GM19452 (cell line): ENCODE measurements around the gene C18orf63.
"Not testable (repeated sequence)": the region's sequence is repeated elsewhere in the genome, so short reads cannot be mapped to it uniquely, and the experiment has no call there.

Experiments used
- ATAC-seq: cut with Tn5 transposase; IDR thresholded peaks from one replicate; pipeline ENCODE4 v1.9.1; 2021; ENCODE audit not compliant: unreplicated experiment

Gene C18orf63

DNA sequence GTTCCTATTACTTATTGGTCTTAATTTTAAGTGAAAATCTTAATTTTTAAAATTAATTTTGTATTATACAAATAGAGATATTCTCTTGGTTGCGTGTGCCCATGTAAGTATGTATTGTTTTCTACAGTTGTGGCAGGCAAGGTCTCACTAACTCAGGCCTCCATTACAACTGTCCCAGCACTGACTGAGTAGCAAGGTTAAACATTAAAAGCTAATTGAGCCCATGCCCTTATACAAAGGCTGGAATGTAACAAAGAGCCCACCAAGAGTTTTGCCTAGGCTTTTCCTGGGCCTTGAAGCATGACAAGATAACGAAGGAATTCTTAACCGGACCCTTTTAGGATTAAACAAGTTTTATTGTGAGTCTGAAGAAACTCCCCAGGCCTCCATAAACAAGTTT lies 11.2 kb downstream of the C18orf63 start:
- not testable (repeated sequence) for ATAC-seq

DNA sequence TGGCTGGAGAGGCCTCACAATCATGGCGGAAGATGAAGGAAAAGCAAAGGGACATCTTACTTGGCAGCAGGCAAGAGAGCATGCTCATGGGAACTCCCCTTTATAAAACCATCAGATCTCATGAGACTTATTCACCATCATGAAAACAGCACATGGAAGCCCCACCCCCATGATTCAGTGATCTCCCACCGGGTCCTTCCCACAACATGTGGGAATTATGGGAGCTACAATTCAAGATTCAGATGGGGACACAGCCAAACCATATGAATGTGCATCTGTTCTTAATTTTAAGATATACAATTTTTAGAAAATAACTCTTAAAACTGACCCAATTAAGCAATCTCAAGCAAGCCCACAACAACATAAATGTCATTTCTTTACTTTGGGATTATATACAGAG lies 12.6 kb downstream of the C18orf63 start:
- no peak for ATAC-seq

DNA sequence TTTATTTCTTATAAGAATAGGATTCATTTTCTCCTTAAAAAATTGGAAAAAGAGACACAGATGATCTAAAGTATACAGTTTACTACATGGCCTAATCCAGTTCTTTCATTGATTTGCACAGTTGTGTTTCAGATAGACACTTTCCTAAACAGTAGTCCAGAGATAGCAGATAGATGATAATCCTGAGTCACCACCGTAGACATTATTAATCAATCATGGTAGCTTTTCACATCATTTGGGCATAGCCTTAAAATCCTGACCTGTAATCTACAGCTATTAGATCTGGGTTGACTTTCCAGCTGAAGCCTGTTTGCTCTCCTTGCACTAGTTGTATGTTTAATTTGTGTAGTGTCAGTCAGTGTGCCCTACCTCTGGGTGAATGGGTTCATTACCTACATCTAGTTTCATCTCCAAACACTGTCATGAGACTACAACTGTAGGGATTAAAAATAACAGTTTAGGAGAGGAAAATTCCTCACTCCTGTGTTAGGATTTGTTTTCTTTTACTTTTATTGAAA lies 14.1 kb downstream of the C18orf63 start:
- ATAC-seq = no peak

DNA sequence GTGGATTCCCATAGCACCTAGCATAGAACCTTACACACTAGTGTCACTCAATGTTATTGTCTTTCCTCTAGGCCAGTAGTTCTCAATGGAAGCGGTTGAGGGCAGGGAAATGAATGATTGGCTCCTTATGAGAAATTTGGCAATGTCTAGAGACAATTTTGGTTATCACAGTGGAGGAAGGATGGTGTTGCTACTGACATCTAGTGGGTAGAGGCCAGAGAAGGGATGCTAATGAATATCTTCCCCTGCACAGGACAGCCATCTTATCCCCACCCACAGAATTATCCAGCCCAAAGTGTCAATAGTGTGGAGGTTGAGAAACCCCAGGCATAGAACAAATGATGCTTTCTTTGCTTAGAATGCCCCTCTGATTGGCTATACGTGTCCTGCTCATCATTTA lies 15.8 kb downstream of the C18orf63 start:
- ATAC-seq = no peak

DNA sequence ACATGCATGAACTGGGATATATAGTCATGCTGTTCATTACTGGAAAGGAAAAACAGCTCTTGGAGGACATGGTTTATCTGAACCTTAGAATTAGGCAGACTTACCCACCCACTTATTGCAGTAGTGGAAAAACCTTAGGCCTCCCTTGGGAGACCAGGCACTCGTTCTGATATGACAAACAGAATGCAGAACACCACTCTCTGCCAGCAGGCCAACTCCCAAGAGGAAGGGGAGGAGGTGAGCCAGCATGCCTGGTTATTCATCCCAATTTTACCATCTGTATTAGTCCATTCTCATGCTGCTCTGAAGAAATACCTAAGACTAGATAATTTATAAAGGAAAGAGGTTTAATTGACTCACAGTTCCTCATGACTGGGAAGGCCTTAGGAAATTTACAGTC lies 17.5 kb downstream of the C18orf63 start:
- no peak for ATAC-seq

DNA sequence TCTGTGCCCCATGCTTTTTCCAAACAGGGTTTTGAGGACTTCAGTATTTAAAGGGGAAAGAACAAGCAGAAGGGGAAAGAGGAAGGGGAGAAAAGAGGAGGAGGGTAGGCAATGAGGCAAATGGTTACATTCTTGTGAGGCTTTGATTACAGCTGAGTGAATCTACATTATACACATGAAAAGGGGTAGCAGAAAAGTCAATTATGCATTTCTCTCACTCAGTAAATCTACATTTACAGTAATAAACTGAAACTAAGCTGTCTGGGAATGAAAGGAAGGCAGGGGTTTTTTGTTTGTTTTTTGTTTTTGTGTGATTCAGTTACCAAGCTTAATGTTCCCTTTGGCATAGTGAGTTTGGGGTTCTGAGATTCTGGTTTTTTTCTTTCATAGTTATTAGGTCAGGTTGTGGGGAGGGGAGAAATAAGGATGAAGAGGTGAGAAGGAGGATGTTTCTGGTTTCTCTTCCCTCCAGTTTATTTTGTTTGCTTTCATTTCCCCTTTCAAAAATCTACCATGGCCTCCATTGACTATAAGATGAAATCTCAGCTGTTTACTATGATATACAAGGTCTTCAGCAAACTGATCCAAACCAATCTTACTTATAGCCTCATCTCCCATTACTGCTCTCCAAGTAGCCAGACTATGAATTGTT lies 18.7 kb downstream of the C18orf63 start:
- no peak for ATAC-seq

DNA sequence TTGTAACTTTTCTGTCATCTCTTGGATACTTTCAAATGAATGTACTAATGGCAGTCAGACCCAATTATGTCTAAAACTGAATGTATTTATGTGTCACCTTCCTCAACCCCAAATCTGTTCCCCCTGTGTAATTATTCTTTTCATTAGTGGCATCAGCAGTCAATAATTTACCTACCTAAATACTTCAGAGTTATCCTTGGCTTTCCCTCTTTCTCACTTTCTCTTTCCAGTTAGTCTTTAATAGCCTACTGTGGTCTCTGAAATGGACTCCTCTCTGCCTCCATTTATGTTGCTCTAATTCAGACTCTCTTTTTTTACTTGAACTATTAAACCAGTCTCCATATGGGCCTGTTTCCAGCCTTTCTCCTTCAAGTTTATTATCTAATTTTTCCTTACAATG lies 21.0 kb downstream of the C18orf63 start:
- no peak for ATAC-seq

DNA sequence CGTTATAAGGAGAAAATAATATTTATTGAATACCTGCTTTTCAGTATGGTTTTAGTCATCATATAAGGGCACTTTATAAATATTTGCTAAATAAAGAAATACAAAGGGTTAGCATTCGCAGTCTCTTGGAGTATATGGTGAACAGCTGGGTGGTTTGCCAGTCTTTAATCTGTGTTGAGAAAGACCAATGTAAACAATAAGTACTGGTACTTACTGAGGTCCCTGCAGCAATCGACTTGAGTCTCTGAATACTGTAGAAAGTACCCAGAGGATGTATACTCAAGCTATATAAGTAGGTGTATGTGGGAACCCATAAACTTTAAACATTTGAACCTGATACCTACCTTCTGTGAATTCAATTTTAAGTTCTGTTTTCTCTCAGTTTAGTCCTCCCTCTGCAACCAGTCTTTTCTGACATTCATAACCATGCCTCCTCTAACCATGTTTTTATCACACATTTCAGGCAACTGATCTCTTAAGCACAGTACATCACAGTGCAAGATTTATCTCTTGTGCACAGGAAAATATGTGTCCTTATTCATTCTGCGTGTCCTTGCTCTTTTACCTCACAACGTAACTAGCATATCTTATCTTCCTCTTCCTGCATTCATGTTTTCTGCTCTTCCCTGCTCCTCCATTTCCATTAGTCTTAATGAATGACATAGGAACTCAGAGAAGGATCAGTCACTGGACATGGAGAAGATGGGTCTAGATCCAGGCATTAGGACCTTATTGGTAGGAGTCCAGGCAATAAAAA lies 21.7 kb downstream of the C18orf63 start:
- no peak for ATAC-seq

DNA sequence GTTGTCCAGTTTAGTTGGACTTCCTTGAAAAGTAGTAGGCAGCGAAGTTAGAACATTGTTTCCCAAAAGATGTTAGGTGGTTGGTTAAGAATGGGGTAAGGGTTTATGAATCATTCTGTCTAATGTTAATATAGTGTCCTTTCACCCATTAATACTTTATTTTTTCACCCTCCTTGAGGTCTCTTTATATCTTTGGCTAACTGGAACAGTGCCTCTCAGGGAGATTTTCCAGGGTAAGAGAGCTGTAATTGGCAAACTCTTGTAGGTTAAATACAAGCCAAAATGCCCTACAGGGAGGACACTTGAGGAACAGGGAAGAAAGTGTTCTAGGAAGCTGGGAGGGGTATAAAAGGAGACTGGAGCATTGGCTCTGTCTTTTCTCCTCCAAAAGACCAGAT lies 22.3 kb downstream of the C18orf63 start:
- ATAC-seq = no peak

DNA sequence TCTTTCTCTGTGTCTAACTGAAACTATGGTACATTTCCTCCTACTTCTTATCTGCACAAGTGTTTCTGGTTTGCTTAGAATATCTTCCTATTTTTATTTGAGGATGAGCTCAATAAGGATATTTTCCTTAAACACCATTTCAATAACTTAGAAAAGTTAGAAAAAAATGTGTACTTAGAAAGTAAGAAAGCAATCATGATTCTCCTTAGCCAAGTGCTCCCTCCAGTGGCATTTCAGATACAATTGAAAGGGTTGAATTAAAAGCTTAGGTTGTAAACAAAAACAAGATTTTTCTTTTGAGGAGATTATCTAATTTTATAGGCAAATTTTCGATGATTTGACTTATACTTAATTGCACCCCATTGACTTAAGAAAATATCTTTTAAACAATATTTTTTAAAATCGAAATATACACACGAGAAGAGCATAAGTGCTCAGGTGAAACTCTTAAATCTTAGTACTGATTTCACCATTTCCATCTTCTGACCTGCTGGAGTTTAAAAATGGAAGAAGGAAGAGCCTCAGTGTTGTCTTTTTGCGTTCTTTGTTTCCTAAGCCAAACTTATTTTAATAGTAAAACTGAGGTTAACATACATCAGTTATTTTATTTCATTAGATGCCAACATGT lies 26.9 kb downstream of the C18orf63 start:
- ATAC-seq = no peak

DNA sequence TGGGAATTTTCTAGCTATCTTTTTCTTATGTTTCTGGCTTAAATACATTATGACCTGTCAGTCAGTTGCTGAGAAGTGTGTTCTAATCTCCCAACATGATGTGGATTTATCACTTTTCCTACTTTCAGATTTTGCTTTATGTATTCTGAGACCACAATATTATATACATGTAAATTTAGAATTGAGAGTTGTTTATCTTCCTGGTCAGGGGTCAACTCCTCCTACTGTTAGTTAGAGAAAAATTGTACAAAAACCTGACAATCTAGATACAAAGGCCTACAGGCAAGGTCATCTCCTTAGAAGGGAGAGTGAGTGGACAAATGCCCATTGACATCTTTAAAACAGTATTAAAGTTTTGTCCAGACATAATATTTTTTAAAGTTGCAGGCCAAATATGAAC lies 30.6 kb downstream of the C18orf63 start:
- ATAC-seq = no peak

DNA sequence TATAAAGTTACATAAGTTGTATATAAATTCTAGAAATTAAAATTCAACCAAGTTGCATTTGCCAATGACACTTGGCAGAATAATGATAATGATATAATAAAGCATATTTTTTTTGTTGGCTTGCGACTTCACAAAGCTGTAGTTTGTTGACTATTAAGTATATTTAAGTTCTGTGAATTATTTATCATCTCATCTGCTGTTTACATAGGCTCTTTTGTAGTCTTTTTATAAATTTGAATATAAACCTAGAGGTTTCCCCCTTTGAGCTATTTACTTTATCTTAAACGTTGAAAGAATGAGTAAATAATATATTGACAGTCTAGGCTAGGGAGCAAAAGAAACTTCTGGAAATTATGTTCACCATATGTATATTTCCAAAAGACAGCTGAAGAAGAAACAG lies 32.9 kb downstream of the C18orf63 start:
- no peak for ATAC-seq

DNA sequence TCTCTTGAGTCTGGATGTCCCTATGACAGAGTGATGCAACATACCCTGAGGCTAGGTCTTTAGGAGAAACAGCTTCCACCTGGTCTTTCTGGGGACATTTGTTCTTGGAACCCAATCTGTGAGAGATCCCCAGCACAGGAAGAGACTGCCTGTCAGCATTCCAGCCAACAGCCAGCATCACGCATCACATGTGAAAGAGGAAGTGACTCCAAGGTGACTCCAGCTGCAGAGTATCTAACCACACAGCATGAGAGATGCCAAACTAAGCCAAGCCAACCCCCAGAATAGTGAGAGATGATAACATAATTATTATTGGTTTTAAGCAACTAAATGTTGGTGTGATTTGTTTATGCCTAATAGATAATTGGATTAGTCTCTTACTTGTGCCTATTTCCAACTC lies 35.7 kb downstream of the C18orf63 start:
- no peak for ATAC-seq

DNA sequence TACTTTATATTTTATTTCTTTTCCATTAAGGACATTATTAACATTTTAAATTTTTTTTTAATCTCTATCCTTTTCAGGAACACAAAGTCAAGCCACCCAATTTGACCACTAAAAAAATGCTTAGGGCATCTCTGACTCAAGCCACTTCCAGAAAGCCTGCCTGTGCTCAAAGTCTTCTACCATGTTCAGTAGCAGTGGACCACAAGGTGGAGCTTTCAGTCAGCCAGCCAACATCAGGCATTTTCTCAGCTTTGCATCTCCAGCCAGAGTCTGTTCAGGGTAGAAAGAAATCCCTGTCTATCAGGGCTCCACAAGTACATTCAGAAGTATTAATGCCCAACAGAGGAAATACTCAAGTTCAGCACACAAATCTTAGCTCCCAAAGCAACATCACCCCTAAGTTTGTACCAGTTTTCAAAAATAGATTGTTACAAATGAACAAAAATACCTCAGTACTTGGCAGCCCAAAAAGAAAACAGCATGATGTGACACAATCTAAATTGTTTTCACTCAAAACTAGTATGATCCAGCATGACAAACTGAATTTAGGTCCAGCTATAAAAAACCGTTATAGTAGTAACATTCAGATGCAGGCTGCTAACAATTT lies 37.6 kb downstream of the C18orf63 start:
- ATAC-seq = peak; percentile 59

DNA sequence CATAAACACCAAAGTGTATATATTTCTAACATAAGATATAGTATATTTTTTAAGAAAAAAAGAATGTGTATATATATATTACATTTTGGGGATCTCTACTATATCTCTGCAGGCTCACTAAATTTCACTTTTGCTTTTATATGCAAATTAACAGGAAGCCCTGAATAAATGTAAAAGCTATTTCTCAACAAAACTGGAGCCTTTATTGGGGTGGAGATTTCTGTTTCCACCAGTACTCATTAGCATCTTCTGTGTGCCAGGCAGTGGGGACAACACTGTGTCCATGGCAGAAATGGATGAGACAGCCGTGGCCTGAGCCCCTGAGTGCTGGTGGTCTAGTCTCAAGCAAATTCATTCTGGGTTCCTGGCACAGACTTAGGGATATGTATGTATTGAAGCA lies 41.3 kb downstream of the C18orf63 start:
- no peak for ATAC-seq

DNA sequence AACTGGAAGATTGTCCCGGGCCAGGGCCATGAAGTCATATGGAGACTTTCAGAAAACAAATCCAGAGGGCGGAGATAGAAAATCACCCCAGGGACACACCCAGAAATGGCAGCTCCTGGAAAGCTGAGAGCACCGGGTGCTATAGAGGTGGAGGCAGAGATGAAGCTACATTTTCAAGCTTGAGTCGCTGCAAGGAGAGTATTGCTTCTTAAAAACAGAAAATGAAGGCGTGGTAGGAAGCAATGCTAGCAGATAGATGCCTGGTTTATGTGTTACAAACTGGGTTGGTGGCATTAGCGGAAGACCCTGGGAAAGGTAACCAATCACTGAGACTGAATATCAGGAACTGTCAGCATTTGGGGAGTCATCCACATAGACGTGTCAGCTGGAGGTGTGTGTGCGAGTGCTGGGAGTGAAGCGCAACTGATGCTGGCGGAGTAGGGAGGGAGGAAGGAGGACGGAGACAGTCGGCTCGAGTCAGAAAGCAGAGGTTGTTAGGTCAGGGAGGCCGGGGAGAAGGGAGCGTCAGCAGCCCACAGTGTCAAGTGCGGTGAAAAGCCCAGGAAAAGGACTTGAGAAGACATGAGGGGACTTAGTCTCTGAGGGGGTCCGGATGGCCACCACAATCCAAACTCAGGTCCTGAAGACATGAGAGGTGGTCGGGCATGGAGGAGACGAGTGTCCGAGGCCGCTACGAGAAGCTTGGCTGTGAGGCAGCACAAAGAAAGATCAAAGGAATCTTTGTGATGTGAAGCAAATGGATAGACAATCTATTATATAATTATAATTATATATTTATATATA lies 45.4 kb downstream of the C18orf63 start:
- no peak for ATAC-seq

DNA sequence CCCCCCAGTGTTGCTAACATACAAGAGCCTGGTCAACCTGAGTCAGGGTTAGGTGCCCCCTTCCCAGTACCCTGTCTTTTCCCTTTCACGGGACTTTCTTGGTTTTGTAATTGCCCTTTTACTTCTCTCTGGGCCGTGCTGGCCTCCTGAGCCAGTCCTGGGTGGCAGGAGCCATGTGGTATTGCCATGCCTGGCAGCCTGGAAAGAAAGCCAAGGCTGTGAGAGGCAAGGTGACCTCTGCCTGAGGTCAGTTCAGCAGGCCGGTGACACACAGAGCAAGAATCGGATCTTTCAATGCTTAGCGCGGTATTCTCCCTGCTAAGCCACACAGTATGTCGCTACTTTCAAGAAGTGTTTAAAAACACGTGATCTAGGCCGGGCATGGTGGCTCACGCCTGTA lies 52.3 kb downstream of the C18orf63 start:
- ATAC-seq = no peak

DNA sequence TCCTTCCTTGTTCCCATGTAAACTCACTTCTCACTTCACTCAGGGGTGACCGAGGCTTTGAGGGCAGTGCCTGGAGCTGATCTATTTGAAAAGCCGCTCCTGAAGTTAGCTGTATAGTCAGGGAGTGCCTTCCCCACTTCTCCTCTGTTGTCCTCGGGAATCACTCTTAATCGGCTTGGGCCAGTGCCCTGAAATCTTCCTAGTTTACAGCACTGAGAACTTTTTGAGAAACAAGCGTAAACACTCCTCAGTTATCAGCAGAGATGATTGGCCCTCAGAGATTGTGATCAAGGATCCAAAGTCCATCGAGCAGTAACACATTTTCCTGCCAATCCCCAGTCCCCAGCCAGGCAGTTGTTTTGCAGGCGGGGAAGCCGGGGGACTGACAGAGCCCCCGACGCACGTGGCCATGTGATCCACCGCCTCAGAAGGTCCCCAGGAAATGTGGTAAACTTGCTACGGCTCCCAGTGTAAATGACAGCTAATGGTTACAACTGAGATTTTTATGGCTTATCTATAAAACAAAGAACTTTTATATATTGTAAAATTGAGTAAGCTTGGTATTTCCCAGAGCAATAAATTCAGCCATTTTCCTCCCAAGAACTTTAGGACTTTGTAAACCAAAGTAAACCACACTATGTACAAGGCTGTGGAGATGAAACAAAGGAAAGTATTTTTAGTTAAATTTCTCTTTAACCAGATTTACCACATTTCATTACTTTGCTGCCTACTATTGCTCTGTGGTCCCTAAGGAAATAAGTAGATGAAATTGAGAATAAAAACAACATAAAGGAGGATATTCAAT lies 53.5 kb downstream of the C18orf63 start:
- ATAC-seq = no peak

DNA sequence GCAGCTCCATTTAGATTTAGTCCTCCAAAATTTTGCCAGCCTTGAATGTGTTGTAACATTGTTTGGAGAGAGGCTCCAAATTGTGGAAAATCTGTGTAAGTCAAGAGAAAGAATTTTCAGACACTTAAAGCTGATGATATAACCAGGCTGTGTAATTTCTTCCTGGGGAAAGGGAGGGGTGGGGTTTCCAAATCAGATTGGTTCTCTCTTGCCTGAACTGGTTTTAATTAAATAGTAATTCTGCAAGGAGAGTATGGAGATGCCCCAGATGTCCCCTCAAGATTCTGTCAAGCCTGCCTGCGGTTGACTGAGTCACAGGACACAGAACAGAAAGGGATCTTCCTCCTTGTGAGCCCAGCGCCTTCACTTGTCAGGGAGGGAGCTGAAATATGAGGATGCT lies 54.5 kb downstream of the C18orf63 start:
- ATAC-seq = no peak

DNA sequence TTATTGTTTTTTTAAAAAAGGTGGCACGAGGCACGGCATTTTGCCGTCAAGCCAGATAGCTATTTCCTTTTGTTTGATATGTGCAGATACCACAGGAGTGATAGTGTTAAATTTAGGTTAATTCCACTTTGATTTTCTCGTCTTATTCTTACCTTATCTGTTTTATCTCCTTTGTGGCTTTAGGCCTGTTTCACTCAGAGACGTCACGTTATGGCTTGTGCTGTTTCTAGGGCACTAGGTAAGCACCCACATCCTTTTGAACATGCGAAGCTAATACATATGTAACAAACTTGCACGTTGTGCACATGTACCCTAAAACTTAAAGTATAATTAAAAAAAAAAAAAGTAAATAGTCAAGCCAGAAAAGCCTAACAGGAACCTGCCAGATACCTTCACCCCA lies 57.8 kb downstream of the C18orf63 start:
- no peak for ATAC-seq
